ENCODE data around the gene ATF6B.

ATF6B gene

DNA sequence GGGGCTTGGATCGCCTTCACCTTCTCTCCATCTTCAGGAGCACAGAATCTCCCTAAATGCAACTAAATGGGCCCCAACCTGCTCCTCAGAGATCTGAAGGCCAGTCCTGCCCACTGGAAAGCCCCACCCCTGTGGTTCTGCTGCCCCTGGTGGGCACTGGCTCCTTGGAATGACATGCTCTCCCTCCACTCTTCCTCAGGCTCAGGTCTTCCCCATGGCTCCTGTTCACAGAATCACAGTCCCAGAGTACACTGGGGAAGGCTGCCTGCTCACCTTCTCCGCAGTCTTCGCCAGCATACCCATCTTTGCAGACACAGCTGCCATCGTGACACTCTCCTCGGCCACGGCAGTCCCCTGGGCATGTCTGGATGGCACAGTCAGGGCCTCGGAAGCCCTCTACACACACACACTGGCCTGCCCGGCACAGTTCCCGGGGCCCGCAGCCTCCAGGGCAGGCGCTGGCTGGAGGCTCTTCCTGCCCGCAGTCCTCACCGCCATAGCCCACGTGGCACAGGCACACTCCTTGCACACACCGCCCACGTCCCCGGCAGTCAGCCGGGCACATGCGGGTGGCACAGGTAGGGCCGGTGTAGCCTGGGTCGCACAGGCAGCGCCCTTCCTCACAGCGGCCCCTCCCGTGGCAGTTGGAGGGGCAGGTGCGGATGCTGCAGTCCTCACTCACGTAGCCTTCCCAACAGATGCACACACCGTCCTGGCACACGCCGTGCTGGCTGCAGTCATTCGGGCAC is 32.5 kb downstream of the ATF6B start:
- no peak overlapping the region for H3K4me3 ChIP-seq (ENCODE audit: low read length)
- TF ChIP-seq CTCF (IDR thresholded peaks at IDR 0.05; ENCODE audit: low read length) (no peak), EZH2phosphoT487 (IDR thresholded peaks at IDR 0.05; ENCODE audit: low read length) (no peak), EZH2 (optimal IDR thresholded peaks at IDR 0.05; ENCODE audit: low read depth, low read length) (no peak)
- no peaks in the 10 kb centered on the region for H3K9me3 ChIP-seq (replicated peaks; ENCODE audit: insufficient read depth, low read length)
- DNase-seq, result no peak
- no peaks in the 10 kb centered on the region for H4K20me1 ChIP-seq (ENCODE audit: insufficient read depth, low read length)
- no peak overlapping the region for H2AFZ ChIP-seq (ENCODE audit: low read length)
- no peak overlapping the region for H3K9ac ChIP-seq (ENCODE audit: low read length)
- H3K4me1 ChIP-seq (ENCODE audit: low read length), result no peaks in the 10 kb centered on the region
- no peaks in the 10 kb centered on the region for H3F3A ChIP-seq (ENCODE audit: insufficient read depth, low read length)
- no peak overlapping the region for H3K27ac ChIP-seq (ENCODE audit: low read length)
- no peaks in the 10 kb centered on the region for H3K79me2 ChIP-seq (ENCODE audit: low read length)
- H3K36me3 ChIP-seq (replicated peaks; ENCODE audit: insufficient read depth, low read length), result no peaks in the 10 kb centered on the region
- no peak overlapping the region for H3K4me2 ChIP-seq (ENCODE audit: low read depth, low read length)
- peaks cover 82% of the 10 kb centered on the region for H3K27me3 ChIP-seq (replicated peaks; ENCODE audit: insufficient read depth, low read length)
- no peaks in the 10 kb centered on the region for H3K9me2 ChIP-seq (replicated peaks; ENCODE audit: insufficient read depth, low read length)

DNA sequence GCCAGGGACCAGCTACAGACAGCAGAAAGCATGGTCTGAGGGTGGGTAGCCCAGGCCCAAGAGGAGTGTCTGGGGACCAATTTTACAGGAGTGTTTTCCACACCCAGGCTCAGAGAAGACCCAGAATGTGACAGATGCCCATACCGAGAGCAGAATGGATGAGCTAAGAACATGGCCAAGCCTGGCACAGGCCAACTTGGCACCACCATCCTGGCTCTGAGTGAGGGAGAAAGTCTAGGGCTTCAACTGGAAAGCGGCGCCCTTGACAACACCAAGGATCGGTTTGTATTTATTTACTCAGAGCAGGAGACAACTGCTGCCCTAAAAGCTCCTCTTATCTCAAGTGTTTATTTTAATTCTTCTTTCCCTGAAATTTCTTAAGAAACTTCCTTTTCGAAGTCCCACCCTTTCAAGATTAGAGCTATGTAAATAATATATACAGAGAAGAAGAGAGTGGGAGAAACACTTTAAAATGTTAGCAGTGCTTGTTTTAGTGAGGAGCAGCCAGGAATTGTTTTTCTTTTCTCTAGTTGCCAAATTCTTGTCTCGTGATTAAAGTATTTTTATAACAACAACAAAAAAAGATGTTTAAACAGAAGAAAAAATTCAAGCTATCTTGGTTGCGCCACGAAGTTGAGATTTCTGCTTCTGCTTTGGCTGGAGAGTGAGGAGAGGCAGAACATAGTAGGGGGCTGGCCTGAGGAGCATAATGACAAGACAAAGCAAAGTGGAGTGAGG is 35.1 kb downstream of the ATF6B start:
- H2AFZ ChIP-seq (ENCODE audit: low read length), result no peak overlapping the region
- H3K4me3 ChIP-seq (ENCODE audit: low read length), result no peak overlapping the region
- DNase-seq, result no peak
- no peak overlapping the region for H3K27ac ChIP-seq (ENCODE audit: low read length)
- no peak overlapping the region for H3K9ac ChIP-seq (ENCODE audit: low read length)
- H3K4me1 ChIP-seq (ENCODE audit: low read length), result no peaks in the 10 kb centered on the region
- TF ChIP-seq EZH2phosphoT487 (IDR thresholded peaks at IDR 0.05; ENCODE audit: low read length), result no peak
- TF ChIP-seq CTCF (IDR thresholded peaks at IDR 0.05; ENCODE audit: low read length), result no peak
- no peak for TF ChIP-seq EZH2 (optimal IDR thresholded peaks at IDR 0.05; ENCODE audit: low read depth, low read length)
- no peaks in the 10 kb centered on the region for H3F3A ChIP-seq (ENCODE audit: insufficient read depth, low read length)
- no peaks in the 10 kb centered on the region for H3K9me3 ChIP-seq (replicated peaks; ENCODE audit: insufficient read depth, low read length)
- no peaks in the 10 kb centered on the region for H3K9me2 ChIP-seq (replicated peaks; ENCODE audit: insufficient read depth, low read length)
- peaks cover 96% of the 10 kb centered on the region for H3K27me3 ChIP-seq (replicated peaks; ENCODE audit: insufficient read depth, low read length)
- H3K36me3 ChIP-seq (replicated peaks; ENCODE audit: insufficient read depth, low read length), result no peaks in the 10 kb centered on the region
- no peak overlapping the region for H3K4me2 ChIP-seq (ENCODE audit: low read depth, low read length)
- H3K79me2 ChIP-seq (ENCODE audit: low read length), result no peaks in the 10 kb centered on the region
- no peaks in the 10 kb centered on the region for H4K20me1 ChIP-seq (ENCODE audit: insufficient read depth, low read length)

GRCh38 chr6:32089082-32089828 is 38.8 kb downstream of the ATF6B start:
- no peaks in the 10 kb centered on the region for H3K36me3 ChIP-seq (replicated peaks; ENCODE audit: insufficient read depth, low read length)

More at GRCh38 chr6:32089082-32089828, 38.8 kb downstream of the ATF6B start:
- peaks cover 91% of the 10 kb centered on the region for H3K27me3 ChIP-seq (replicated peaks; ENCODE audit: insufficient read depth, low read length)
- no peaks in the 10 kb centered on the region for H3K9me3 ChIP-seq (replicated peaks; ENCODE audit: insufficient read depth, low read length)
- H2AFZ ChIP-seq (ENCODE audit: low read length), result no peak overlapping the region
- peaks cover 4% of the 10 kb centered on the region; the same call in 1 of the 2 replicates for H3K4me1 ChIP-seq (ENCODE audit: low read length)
- TF ChIP-seq EZH2phosphoT487 (IDR thresholded peaks at IDR 0.05; ENCODE audit: low read length) (no peak), EZH2 (optimal IDR thresholded peaks at IDR 0.05; ENCODE audit: low read depth, low read length) (no peak), CTCF (IDR thresholded peaks at IDR 0.05; ENCODE audit: low read length) (no peak)
- no peak overlapping the region for H3K27ac ChIP-seq (ENCODE audit: low read length)
- no peak overlapping the region for H3K9ac ChIP-seq (ENCODE audit: low read length)
- no peak overlapping the region for H3K4me2 ChIP-seq (ENCODE audit: low read depth, low read length)
- H3K9me2 ChIP-seq (replicated peaks; ENCODE audit: insufficient read depth, low read length), result no peaks in the 10 kb centered on the region
- H3F3A ChIP-seq (ENCODE audit: insufficient read depth, low read length), result no peaks in the 10 kb centered on the region
- H4K20me1 ChIP-seq (ENCODE audit: insufficient read depth, low read length), result no peaks in the 10 kb centered on the region
- H3K4me3 ChIP-seq (ENCODE audit: low read length), result no peak overlapping the region
- no peaks in the 10 kb centered on the region for H3K79me2 ChIP-seq (ENCODE audit: low read length)
- no peak for DNase-seq

Data from MM.1S (cell line).